Chondrocyte (in vitro differentiated cells): ENCODE measurements around the gene TRIM31. TPM values are rescaled to one million over a fixed set of nuclear protein-coding genes. Genes with fewer than 3 reads are reported as not detected.
"Not testable (repeated sequence)": the region's sequence is repeated elsewhere in the genome, so short reads cannot be mapped to it uniquely, and the experiment has no call there.

Experiments used
- DNase-seq: peaks from one replicate; pipeline ENCODE4 v3.0.0; 2021; ENCODE audit warnings: mixed read lengths, low spot score
- H3K27ac Mint-ChIP-seq: one replicate; pipeline ENCODE4 v1.8.0; 2021; ENCODE audit warnings: mild to moderate bottlenecking, moderate library complexity, mixed read lengths; ENCODE audit not compliant: unreplicated experiment
- H3K27me3 Mint-ChIP-seq: 2 replicates; pipeline ENCODE4 v1.8.0; 2021; ENCODE audit warnings: low read depth, mixed read lengths
- H3K36me3 Mint-ChIP-seq: 2 replicates; pipeline ENCODE4 v1.8.0; 2021; ENCODE audit warnings: low read depth, mixed read lengths
- H3K4me1 Mint-ChIP-seq: 2 replicates; pipeline ENCODE4 v1.8.0; 2021; ENCODE audit warnings: low read depth, mild to moderate bottlenecking, mixed read lengths
- H3K4me3 Mint-ChIP-seq: one replicate; pipeline ENCODE4 v1.8.0; 2021; ENCODE audit warnings: mild to moderate bottlenecking, moderate library complexity, mixed read lengths; ENCODE audit not compliant: unreplicated experiment
- H3K9me3 Mint-ChIP-seq: 2 replicates; pipeline ENCODE4 v1.8.0; 2021; ENCODE audit warnings: low read depth, mixed read lengths
- CTCF ChIP-seq: fragments of 200-600 bp; sonication (generic); IDR thresholded peaks from 2 replicates; pipeline ENCODE4 v1.5.0; 2021; ENCODE audit warnings: antibody characterized with exemption, mild to moderate bottlenecking, moderate library complexity
- total RNA-seq: library from RNA; stranded (reverse); gene quantifications from 3 replicates; pipeline ENCODE4 v1.2.1, GENCODE V29; 2021

Gene TRIM31
- total RNA-seq, 1 donor from 2014 or later: not detected

- DNase-seq: no peak
- Mint-ChIP-seq H3K4me1 (no peaks in the 10 kb centered on the region), H3K9me3 (no peaks in the 10 kb centered on the region), H3K36me3 (no peaks in the 10 kb centered on the region), H3K27me3 (peaks cover 15% of the 10 kb centered on the region), H3K4me3 (no peak overlapping the region), H3K27ac (no peak overlapping the region)
- TF ChIP-seq CTCF: no peak
Measured at GRCh38 chr6:30121446-30122366, 8.8 kb upstream of the TRIM31 start.

DNA sequence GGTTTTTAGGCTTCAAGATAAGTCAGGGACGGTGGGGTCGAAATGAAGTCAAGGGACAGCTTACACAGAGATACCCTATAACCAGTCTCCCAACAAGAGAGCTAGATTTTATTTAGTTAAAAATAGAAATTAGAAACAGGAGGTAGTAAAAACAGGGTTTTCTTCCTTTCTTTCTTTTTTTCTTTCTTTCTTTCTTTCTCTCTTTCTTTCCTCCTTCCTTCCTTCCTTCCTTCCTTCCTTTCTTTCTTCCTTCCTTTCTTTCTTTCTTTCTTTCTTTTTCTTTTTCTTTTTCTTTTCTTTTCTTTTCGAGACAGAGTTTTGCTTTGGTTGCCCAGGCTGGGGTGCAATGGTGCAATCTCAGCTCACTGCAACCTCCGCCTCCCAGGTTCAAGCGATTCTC is 5.8 kb upstream of the TRIM31 start:
- not testable (repeated sequence) for H3K4me3 Mint-ChIP-seq, H3K9me3 Mint-ChIP-seq
- H3K27me3 Mint-ChIP-seq: peaks cover 19% of the 10 kb centered on the region

DNA sequence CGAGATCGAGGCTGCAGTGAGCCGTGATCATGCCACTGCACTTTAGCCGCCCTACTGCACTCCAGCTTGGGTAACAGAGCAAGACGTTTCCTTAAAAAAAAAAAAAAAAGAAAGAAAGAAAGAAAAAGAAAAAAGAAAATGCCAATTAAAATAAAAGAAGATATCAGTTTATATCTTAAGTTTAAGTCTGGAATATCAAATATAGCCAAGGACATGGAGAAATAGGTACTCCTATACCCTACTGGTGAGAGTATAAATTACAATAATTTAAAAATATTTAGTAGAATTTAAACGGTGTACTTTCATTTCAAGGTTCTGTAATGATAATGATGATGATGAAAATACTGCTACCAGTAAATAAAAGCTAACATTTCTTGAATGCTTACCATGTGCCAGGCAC is 3.8 kb upstream of the TRIM31 start:
- H3K4me3 Mint-ChIP-seq: no peak overlapping the region
- H3K9me3 Mint-ChIP-seq: no peaks in the 10 kb centered on the region
- DNase-seq: no peak
- H3K36me3 Mint-ChIP-seq: no peaks in the 10 kb centered on the region
- H3K27me3 Mint-ChIP-seq: peaks cover 27% of the 10 kb centered on the region
- TF ChIP-seq CTCF: peak; percentile 60
- H3K4me1 Mint-ChIP-seq: no peaks in the 10 kb centered on the region
- no peak overlapping the region for H3K27ac Mint-ChIP-seq

More for the DNA sequence above, 5.8 kb upstream of the TRIM31 start:
- not testable (repeated sequence) for H3K4me1 Mint-ChIP-seq, H3K27ac Mint-ChIP-seq, H3K36me3 Mint-ChIP-seq, DNase-seq

GRCh38 chr6:30113841-30114240 is 951 bp upstream of the TRIM31 start:
- Mint-ChIP-seq H3K27ac (no peak overlapping the region), H3K4me3 (no peak overlapping the region), H3K27me3 (peaks cover 45% of the 10 kb centered on the region), H3K9me3 (no peaks in the 10 kb centered on the region), H3K36me3 (no peaks in the 10 kb centered on the region), H3K4me1 (no peaks in the 10 kb centered on the region)
- no peak for TF ChIP-seq CTCF
- DNase-seq: no peak

GRCh38 chr6:30112402-30112994 is 392 bp downstream of the TRIM31 start:
- H3K9me3 Mint-ChIP-seq: no peaks in the 10 kb centered on the region
- H3K4me1 Mint-ChIP-seq: no peaks in the 10 kb centered on the region
- DNase-seq: no peak
- no peak overlapping the region for H3K4me3 Mint-ChIP-seq
- no peak for TF ChIP-seq CTCF
- no peak overlapping the region for H3K27ac Mint-ChIP-seq
- H3K27me3 Mint-ChIP-seq: peaks cover 54% of the 10 kb centered on the region
- H3K36me3 Mint-ChIP-seq: peaks cover 2% of the 10 kb centered on the region
